SK-N-SH (cell line): ENCODE results near the gene BCL11A. TPM values are rescaled to one million over a fixed set of nuclear protein-coding genes. Genes with fewer than 3 reads are reported as not detected.
A peak's percentile ranks its signal among the peaks of the same experiment; 100 is the strongest.

Source experiments
- CTCF ChIA-PET: fragments of 300-600, 350-600 bp; formaldehyde crosslinking; extraction: SDS; loops from one replicate; lab custom pipeline; 2021; lab: Yijun Ruan, JAX
- POLR2A ChIA-PET: fragments of 350-600 bp; sonication (Branson Sonifier 250); formaldehyde crosslinking; extraction: SDS; loops from one replicate; lab custom pipeline; 2020; ENCODE audit warnings: antibody characterized with exemption, inconsistent platforms; lab: Yijun Ruan, JAX
- DNase-seq: peaks from one replicate; pipeline ENCODE4 v3.0.0; 2012
- H2AFZ ChIP-seq: fragments of 200-600 bp; sonication (generic); 2 replicates; pipeline ENCODE4 v1.8.1; 2016; ENCODE audit warnings: antibody characterized with exemption, mild to moderate bottlenecking, low read depth
- H3F3A ChIP-seq: fragments of 200-600 bp; sonication (generic); replicated peaks from 2 replicates; pipeline ENCODE3; 2016; ENCODE audit warnings: antibody characterized with exemption, mild to moderate bottlenecking; ENCODE audit not compliant: insufficient read depth
- H3K27ac ChIP-seq, 2 experiments: fragments of 200-500 bp in 1 of 2; fragments of 200-600 bp in 1 of 2; sonication (Bioruptor generic) in 1 of 2; sonication (generic), shearing (Covaris generic) in 1 of 2; 2 replicates each; pipeline versions ENCODE4 v1.5.1 to v1.6.1; 2014 to 2016; ENCODE audit warnings: low read depth in 2 of 2, inconsistent platforms in 1 of 2, low read length in 1 of 2, mild to moderate bottlenecking in 1 of 2, mixed read lengths in 1 of 2
- H3K27me3 ChIP-seq: fragments of 200-600 bp; sonication (generic), shearing (Covaris generic); 2 replicates; pipeline ENCODE4 v1.6.1; 2016; ENCODE audit warnings: mixed run types; ENCODE audit not compliant: insufficient read depth
- H3K36me3 ChIP-seq, 2 experiments: fragments of 200-500 bp in 1 of 2; fragments of 200-600 bp in 1 of 2; sonication (Bioruptor generic) in 1 of 2; sonication (generic) in 1 of 2; replicated peaks in 1 of 2; 2 replicates each; pipeline versions ENCODE3 to v1.5.1; 2014 to 2016; ENCODE audit warnings: low read length in 1 of 2, mild to moderate bottlenecking in 1 of 2; ENCODE audit not compliant: insufficient read depth in 2 of 2, control insufficient read depth in 1 of 2
- H3K4me1 ChIP-seq, 2 experiments: fragments of 200-500 bp in 1 of 2; fragments of 200-600 bp in 1 of 2; sonication (Bioruptor generic) in 1 of 2; sonication (generic), shearing (Covaris generic) in 1 of 2; 2 replicates each; pipeline versions ENCODE4 v1.5.1 to v1.6.1; 2014 to 2016; ENCODE audit warnings: low read depth in 1 of 2, low read length in 1 of 2, mixed run types in 1 of 2; ENCODE audit not compliant: insufficient read depth in 2 of 2, control insufficient read depth in 1 of 2
- H3K4me2 ChIP-seq: fragments of 200-600 bp; sonication (generic), shearing (Covaris generic); 2 replicates; pipeline ENCODE4 v1.6.1; 2017; ENCODE audit warnings: mixed run types
- H3K4me3 ChIP-seq, 2 experiments: fragments of 200-500 bp in 1 of 2; fragments of 200-600 bp in 1 of 2; sonication (Bioruptor generic) in 1 of 2; sonication (generic), shearing (Covaris generic) in 1 of 2; 2 replicates each; pipeline versions ENCODE4 v1.5.1 to v1.8.1; 2014 to 2016; ENCODE audit warnings: low read depth in 2 of 2, inconsistent platforms in 1 of 2, low read length in 1 of 2, mild to moderate bottlenecking in 1 of 2, mixed read lengths in 1 of 2, moderate library complexity in 1 of 2
- H3K79me2 ChIP-seq: fragments of 200-600 bp; sonication (generic); 2 replicates; pipeline ENCODE4 v1.8.1; 2017; ENCODE audit warnings: mild to moderate bottlenecking; ENCODE audit not compliant: insufficient read depth
- H3K9ac ChIP-seq: fragments of 200-600 bp; sonication (generic); 2 replicates; pipeline ENCODE4 v1.6.1; 2017; ENCODE audit warnings: mixed run types
- H3K9me2 ChIP-seq: fragments of 200-600 bp; sonication (generic); 2 replicates; pipeline ENCODE4 v1.6.1; 2017; ENCODE audit warnings: mixed run types
- H3K9me3 ChIP-seq: fragments of 200-600 bp; sonication (generic); 2 replicates; pipeline ENCODE4 v1.6.1; 2017; ENCODE audit warnings: mixed run types, mild to moderate bottlenecking, moderate library complexity
- H4K20me1 ChIP-seq: fragments of 200-600 bp; sonication (generic); 2 replicates; pipeline ENCODE4 v1.6.1; 2017; ENCODE audit warnings: mild to moderate bottlenecking, mixed run types; ENCODE audit not compliant: insufficient read depth
- CHD2 ChIP-seq: fragments of 150-350 bp; IDR thresholded peaks from 2 replicates; pipeline ENCODE4 v1.6.1; 2018; ENCODE audit warnings: low read length; ENCODE audit not compliant: partially characterized antibody
- EP300 ChIP-seq, 2 experiments: IDR thresholded peaks; 2 replicates each; pipeline versions ENCODE4 v1.4.0 to v1.6.1; 2012; ENCODE audit warnings: borderline replicate concordance in 1 of 2, low read depth in 1 of 2, low read length in 1 of 2
- FOSL2 ChIP-seq: IDR thresholded peaks from 2 replicates; pipeline ENCODE4 v1.4.0; 2012; ENCODE audit warnings: low read depth, mild to moderate bottlenecking, moderate library complexity, borderline replicate concordance
- FOXJ3 ChIP-seq: sonication (generic); formaldehyde crosslinking; IDR thresholded peaks from 2 replicates; pipeline ENCODE4 v1.5.1; 2020; ENCODE audit warnings: mild to moderate bottlenecking, missing genetic modification reagents
- FOXM1 ChIP-seq: IDR thresholded peaks from 2 replicates; pipeline ENCODE4 v1.4.0; 2012; ENCODE audit warnings: low read depth, mild to moderate bottlenecking
- GABPA ChIP-seq: IDR thresholded peaks from 2 replicates; pipeline ENCODE4 v1.4.0; 2012; ENCODE audit warnings: low read depth, mild to moderate bottlenecking
- GATA2 ChIP-seq: sonication (generic); formaldehyde crosslinking; IDR thresholded peaks from 2 replicates; pipeline ENCODE4 v1.5.0; 2020; ENCODE audit warnings: mild to moderate bottlenecking, missing genetic modification reagents
- MAX ChIP-seq: IDR thresholded peaks from 2 replicates; pipeline ENCODE4 v1.4.0; 2012; ENCODE audit warnings: low read depth
- MEF2A ChIP-seq: IDR thresholded peaks from 2 replicates; pipeline ENCODE4 v1.4.0; 2012; ENCODE audit warnings: low read depth, borderline replicate concordance
- MXI1 ChIP-seq: IDR thresholded peaks from 2 replicates; pipeline ENCODE4 v1.6.1; 2012; ENCODE audit warnings: mild to moderate bottlenecking, low read depth, low read length, improper control_type of control experiment
- NFIC ChIP-seq: IDR thresholded peaks from 2 replicates; pipeline ENCODE4 v1.4.0; 2012; ENCODE audit warnings: borderline replicate concordance
- NRF1 ChIP-seq: IDR thresholded peaks from 2 replicates; pipeline ENCODE4 v1.6.1; 2012; ENCODE audit warnings: low read depth, mild to moderate bottlenecking, low read length
- POLR2AphosphoS5 ChIP-seq: IDR thresholded peaks from 2 replicates; pipeline ENCODE4 v1.6.1; 2012; ENCODE audit warnings: low read depth, low read length
- RAD21 ChIP-seq: IDR thresholded peaks from 2 replicates; pipeline ENCODE4 v1.6.1; 2012; ENCODE audit warnings: mild to moderate bottlenecking, low read length
- RCOR1 ChIP-seq: fragments of 150-350 bp; IDR thresholded peaks from 2 replicates; pipeline ENCODE4 v1.6.1; 2017; ENCODE audit warnings: antibody characterized with exemption, low read length
- REST ChIP-seq: IDR thresholded peaks from 2 replicates; pipeline ENCODE4 v1.6.1; 2012; ENCODE audit warnings: mild to moderate bottlenecking, low read depth, low read length, moderate library complexity
- RFX5 ChIP-seq: IDR thresholded peaks from 2 replicates; pipeline ENCODE4 v1.6.1; 2012; ENCODE audit warnings: mild to moderate bottlenecking, improper control_type of control experiment, low read length
- RXRA ChIP-seq: IDR thresholded peaks from 2 replicates; pipeline ENCODE4 v1.4.0; 2012; ENCODE audit warnings: low read depth, mild to moderate bottlenecking, borderline replicate concordance
- SMC3 ChIP-seq: IDR thresholded peaks from 2 replicates; pipeline ENCODE4 v1.6.1; 2012; ENCODE audit warnings: low read depth, low read length, improper control_type of control experiment
- USF2 ChIP-seq: fragments of 150-350 bp; IDR thresholded peaks from 2 replicates; pipeline ENCODE4 v1.6.1; 2017; ENCODE audit warnings: antibody characterized with exemption, low read length, low read depth, borderline replicate concordance
- WGBS: methylation state at CpG from one replicate; pipeline ENCODE4 v1.1.6; 2017; ENCODE audit warnings: low lambda C conversion rate; 5-methylcytosine and 5-hydroxymethylcytosine counted together
- polyA plus RNA-seq, 3 experiments: library from polyadenylated mRNA; depleted of rRNA; stranded (reverse); fragments of >200 nt; gene quantifications; 2 replicates each; pipeline ENCODE4 v1.2.3, GENCODE V29; 2012

The BCL11A gene
- polyA plus RNA-seq, 1 of the 3 experiments (the other 2 are of a cell fraction) = 1.9 TPM

GRCh38 chr2:60556175-60556574 lies 2.7 kb upstream of the BCL11A start:
- POLR2A ChIA-PET = no interaction called here
- peak overlapping the region; percentile 91 for H3K4me2 ChIP-seq

More at GRCh38 chr2:60556175-60556574, 2.7 kb upstream of the BCL11A start:
- no peak overlapping the region for H2AFZ ChIP-seq
- H3K27me3 ChIP-seq = peaks cover 37% of the 10 kb centered on the region
- peak overlapping the region in 1 of 2 experiments; percentile 41; a peak in 2 of 4 replicates for H3K4me3 ChIP-seq
- no peak for TF ChIP-seq GABPA
- TF ChIP-seq RCOR1 = no peak
- no peak for TF ChIP-seq GATA2 (CRISPR knock-in tag)
- no peak for TF ChIP-seq FOXM1
- TF ChIP-seq USF2 = no peak
- no peak for TF ChIP-seq SMC3
- TF ChIP-seq NRF1 = no peak
- TF ChIP-seq FOSL2 = no peak
- no peak for TF ChIP-seq MEF2A
- TF ChIP-seq RAD21 = no peak
- no peak for TF ChIP-seq FOXJ3 (CRISPR knock-in tag)
- no peak for TF ChIP-seq NFIC
- TF ChIP-seq CHD2 = no peak
- TF ChIP-seq REST = no peak
- no peak for TF ChIP-seq MXI1
- no peak for TF ChIP-seq EP300 (IDR thresholded peaks at IDR 0.05; ENCODE audit: borderline replicate concordance in 1 of 2, low read depth in 1 of 2, low read length in 1 of 2)
- no peak for TF ChIP-seq RFX5
- no peak for TF ChIP-seq MAX
- TF ChIP-seq RXRA = no peak
- TF ChIP-seq POLR2AphosphoS5 = no peak
- H3K36me3 ChIP-seq = no peaks in the 10 kb centered on the region
- H3K27ac ChIP-seq = no peak overlapping the region
- H3K9me2 ChIP-seq = no peaks in the 10 kb centered on the region
- no peak for DNase-seq
- H3K9ac ChIP-seq = no peak overlapping the region
- H3K9me3 ChIP-seq = no peaks in the 10 kb centered on the region
- H4K20me1 ChIP-seq = no peaks in the 10 kb centered on the region
- H3K4me1 ChIP-seq = peaks cover 6 to 24% of the 10 kb centered on the region in 2 experiments; a peak in 1 of 4 replicates
- WGBS = 23% methylated on average over 5 of the region's 5 CpGs
- H3K79me2 ChIP-seq = peaks cover 14% of the 10 kb centered on the region
- CTCF ChIA-PET = interaction anchor here (1.1 to 18.8 kb wide), 8 partner anchors 9 to 1793 kb away, joined by 3 to 324 read pairs (median 4); no protein-coding TSS in a partner anchor
- H3F3A ChIP-seq = peaks cover 9% of the 10 kb centered on the region
